ENCODE data around the gene MAP2K7. TPM values are rescaled to one million over a fixed set of nuclear protein-coding genes. Genes with fewer than 3 reads are reported as not detected.
A peak's percentile ranks its signal among the peaks of the same experiment; 100 is the strongest.

The MAP2K7 gene
- total RNA-seq, 1 donor, result 14.8 TPM

GRCh38 chr19:7902796-7903243 lies 857 bp upstream of the MAP2K7 start:
- peak overlapping the region; percentile 94 for H3K4me3 ChIP-seq (ENCODE audit: insufficient read depth, low read length)
- peak; percentile 89 for DNase-seq (ENCODE audit: insufficient read length, low spot score, missing footprints)
- peak overlapping the region; percentile 89 for H3K4me2 ChIP-seq (ENCODE audit: insufficient read depth, low read length)
- H2AFZ ChIP-seq (ENCODE audit: low read length), result peak overlapping the region; percentile 91
- peaks cover 41% of the 10 kb centered on the region for H3K79me2 ChIP-seq (ENCODE audit: insufficient read depth, low read length)
- H4K20me1 ChIP-seq (ENCODE audit: insufficient read depth, low read length), result peaks cover 31% of the 10 kb centered on the region
- H3K27ac ChIP-seq (ENCODE audit: low read depth, low read length), result peak overlapping the region; percentile 68
- TF ChIP-seq CTCF (IDR thresholded peaks at IDR 0.05; ENCODE audit: extremely low read depth, low read depth, low read length), result no peak
- H3K36me3 ChIP-seq (ENCODE audit: insufficient read depth, low read length), result peaks cover 9% of the 10 kb centered on the region
- no peaks in the 10 kb centered on the region for H3K27me3 ChIP-seq (ENCODE audit: insufficient read depth, low read length)
- peaks cover 16% of the 10 kb centered on the region for H3K4me1 ChIP-seq (ENCODE audit: insufficient read depth, low read length)
- no peaks in the 10 kb centered on the region for H3K9me3 ChIP-seq (ENCODE audit: low read depth, low read length)

GRCh38 chr19:7904074-7905020 lies 670 bp downstream of the MAP2K7 start:
- H2AFZ ChIP-seq (ENCODE audit: low read length), result peak overlapping the region; percentile 70
- DNase-seq (ENCODE audit: insufficient read length, low spot score, missing footprints), result peak; percentile 96
- peaks cover 34% of the 10 kb centered on the region for H4K20me1 ChIP-seq (ENCODE audit: insufficient read depth, low read length)
- H3K27me3 ChIP-seq (ENCODE audit: insufficient read depth, low read length), result no peaks in the 10 kb centered on the region
- H3K27ac ChIP-seq (ENCODE audit: low read depth, low read length), result peak overlapping the region; percentile 80
- peaks cover 16% of the 10 kb centered on the region for H3K4me1 ChIP-seq (ENCODE audit: insufficient read depth, low read length)
- H3K4me3 ChIP-seq (ENCODE audit: insufficient read depth, low read length), result peak overlapping the region; percentile 94
- H3K36me3 ChIP-seq (ENCODE audit: insufficient read depth, low read length), result peaks cover under 1% of the 10 kb centered on the region
- peak overlapping the region; percentile 98 for H3K4me2 ChIP-seq (ENCODE audit: insufficient read depth, low read length)
- H3K9me3 ChIP-seq (ENCODE audit: low read depth, low read length), result no peaks in the 10 kb centered on the region
- no peak for TF ChIP-seq CTCF (IDR thresholded peaks at IDR 0.05; ENCODE audit: extremely low read depth, low read depth, low read length)
- peaks cover 49% of the 10 kb centered on the region for H3K79me2 ChIP-seq (ENCODE audit: insufficient read depth, low read length)

- peak overlapping the region; percentile 98 for H3K4me2 ChIP-seq (ENCODE audit: insufficient read depth, low read length)
- peak; percentile 42 for DNase-seq (ENCODE audit: insufficient read length, low spot score, missing footprints)
- TF ChIP-seq CTCF (IDR thresholded peaks at IDR 0.05; ENCODE audit: extremely low read depth, low read depth, low read length), result no peak
- peaks cover 36% of the 10 kb centered on the region for H4K20me1 ChIP-seq (ENCODE audit: insufficient read depth, low read length)
- H2AFZ ChIP-seq (ENCODE audit: low read length), result no peak overlapping the region
- H3K36me3 ChIP-seq (ENCODE audit: insufficient read depth, low read length), result peaks cover 2% of the 10 kb centered on the region
- H3K9me3 ChIP-seq (ENCODE audit: low read depth, low read length), result no peaks in the 10 kb centered on the region
- H3K27ac ChIP-seq (ENCODE audit: low read depth, low read length), result peak overlapping the region; percentile 80
- H3K79me2 ChIP-seq (ENCODE audit: insufficient read depth, low read length), result peaks cover 49% of the 10 kb centered on the region
- H3K4me3 ChIP-seq (ENCODE audit: insufficient read depth, low read length), result peak overlapping the region; percentile 94
- peaks cover 16% of the 10 kb centered on the region for H3K4me1 ChIP-seq (ENCODE audit: insufficient read depth, low read length)
- no peaks in the 10 kb centered on the region for H3K27me3 ChIP-seq (ENCODE audit: insufficient read depth, low read length)
These were observed 1.6 kb downstream of the MAP2K7 start for GRCh38 chr19:7905268-7905667.

- Histone ChIP-seq H3K27ac (ENCODE audit: low read depth, low read length) (no peak overlapping the region), H3K4me3 (ENCODE audit: insufficient read depth, low read length) (no peak overlapping the region), H2AFZ (ENCODE audit: low read length) (no peak overlapping the region), H3K4me2 (ENCODE audit: insufficient read depth, low read length) (no peak overlapping the region), H3K36me3 (ENCODE audit: insufficient read depth, low read length) (peaks cover 6% of the 10 kb centered on the region), H4K20me1 (ENCODE audit: insufficient read depth, low read length) (peaks cover 38% of the 10 kb centered on the region), H3K27me3 (ENCODE audit: insufficient read depth, low read length) (no peaks in the 10 kb centered on the region), H3K79me2 (ENCODE audit: insufficient read depth, low read length) (peaks cover 49% of the 10 kb centered on the region), H3K9me3 (ENCODE audit: low read depth, low read length) (no peaks in the 10 kb centered on the region), H3K4me1 (ENCODE audit: insufficient read depth, low read length) (peaks cover 16% of the 10 kb centered on the region)
- TF ChIP-seq CTCF (IDR thresholded peaks at IDR 0.05; ENCODE audit: extremely low read depth, low read depth, low read length), result no peak
- DNase-seq (ENCODE audit: insufficient read length, low spot score, missing footprints), result peak; percentile 69
These were observed 2.2 kb downstream of the MAP2K7 start for GRCh38 chr19:7905859-7906258.

Data from osteoblast (primary cell).